Heart left ventricle (tissue), 13 donors: ENCODE measurements around the gene WDR37.

Experiments
- CTCF ChIP-seq, 12 donors: fragments of 200-600 bp; sonication (generic) in 4 of 12; IDR thresholded peaks; one replicate each; pipeline versions ENCODE4 v1.5.0 to v1.8.0; 2018 to 2022; ENCODE audit warnings: antibody characterized with exemption in 12 of 12, mild to moderate bottlenecking in 5 of 12
- POLR2A ChIP-seq, 2 donors: fragments of 450-650 bp; IDR thresholded peaks; one replicate each; pipeline ENCODE4 v1.6.1; 2017; ENCODE audit warnings: antibody characterized with exemption in 2 of 2, mild to moderate bottlenecking in 2 of 2, moderate library complexity in 2 of 2
- donor health status: ischemic (EF 13 %, LVEDD 7.1; RV severe dilation, severe dysfunction).
- donor health status: DM: no; HTN: yes; CAD: no.
- donor health status: DM: no; HTN: no; CAD: no.
- donor health status: ischemic (EF 25% LVEDD 6.9; RV normal size, moderate dysfunction).
- donor health status: ischemic (EF 25% LVEDD 5.7; RV mildly dilated, moderate dysfunction).
- donor health status: ischemic (EF 35%, LVEDD 5.7; RV mildly dilated, moderate dysfunction).
- donor health status: nonischemic (EF 11% LVEDD 7.7; RV severe dilation, severe dysfunction).
- donor health status: DM: yes; HTN: yes; CAD: no.
- donor health status: PGD.
- donor health status: ischemic (EF 29% LVEDD 5.4; RV normal size, mild dysfunction).
- donor health status: nonischemic (EF 23%, LVEDD 6.1; RV moderate dilation, normal function).

- TF ChIP-seq POLR2A (IDR thresholded peaks at IDR 0.05): no peak
- no peak for TF ChIP-seq CTCF (IDR thresholded peaks at IDR 0.05)
Measured at GRCh38 chr10:1090696-1091095, 34.5 kb downstream of the WDR37 start.
